Measurements from ENCODE around the gene CTF1. TPM values are rescaled to one million over a fixed set of nuclear protein-coding genes. Genes with fewer than 3 reads are reported as not detected.

Gene CTF1
- total and polyA plus RNA-seq, 2 donors (not counting 1 experiment from before 2014, with no cell fraction given), result 0.78 to 0.81 TPM

DNA sequence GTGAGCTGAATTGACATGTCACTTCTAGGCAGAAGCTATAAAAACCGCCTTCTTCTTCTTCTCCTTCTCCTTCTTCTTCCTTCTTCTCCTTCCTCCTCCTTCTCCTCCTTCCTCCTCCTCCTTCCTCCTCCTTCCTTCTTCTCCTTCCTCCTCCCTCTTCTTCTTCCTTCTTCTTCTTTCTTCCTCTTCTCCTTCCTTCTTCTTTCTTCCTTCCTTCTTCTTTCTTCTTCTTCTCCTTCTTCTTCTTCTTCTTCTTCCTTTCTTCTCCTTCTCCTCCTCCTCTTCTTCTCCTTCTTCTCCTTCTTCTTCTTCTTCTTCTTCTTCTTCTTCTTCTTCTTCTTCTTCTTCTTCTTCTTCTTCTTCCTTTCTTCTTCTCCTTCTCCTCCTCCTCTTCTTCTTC lies 22.2 kb downstream of the CTF1 start:
- H3K79me2 ChIP-seq (ENCODE audit: control insufficient read depth, insufficient read depth, low read length), result no peaks in the 10 kb centered on the region
- no peaks in the 10 kb centered on the region for H3K27me3 ChIP-seq (replicated peaks in 1 of 4; ENCODE audit: control extremely low read depth in 1 of 4, control insufficient read depth in 3 of 4, insufficient read depth in 4 of 4, low read length in 3 of 4)
- no peaks in the 10 kb centered on the region for H4K20me1 ChIP-seq (ENCODE audit: control insufficient read depth, insufficient read depth, low read length, poor library complexity, severe bottlenecking)
- ATAC-seq (ENCODE audit: low read depth) (no peak), DNase-seq (no peak)
- Mint-ChIP-seq H3K27me3 (no peaks in the 10 kb centered on the region), H3K4me3 (no peak overlapping the region), H3K27ac (no peak overlapping the region), H3K9me3 (ENCODE audit: insufficient read depth) (no peaks in the 10 kb centered on the region), H3K4me1 (peaks cover 11% of the 10 kb centered on the region)
- 63% methylated on average over 1 of the region's 1 CpG for WGBS (ENCODE audit: insufficient coverage)
- H3K9me3 ChIP-seq (ENCODE audit: control extremely low read depth in 1 of 3, control insufficient read depth in 2 of 3, insufficient read depth in 1 of 3, low read length in 2 of 3), result no peaks in the 10 kb centered on the region
- peaks cover 0 to 12% of the 10 kb centered on the region in 2 donors for H3K4me1 ChIP-seq (ENCODE audit: control insufficient read depth in 2 of 2, insufficient read depth in 2 of 2, low read length in 2 of 2)
- intact Hi-C loops (cut with micrococcal nuclease), result no loop called here
- H3K9ac ChIP-seq (ENCODE audit: low read length), result no peak overlapping the region
- H3K4me3 ChIP-seq (ENCODE audit: control extremely low read depth in 1 of 5, extremely low read depth in 1 of 5, insufficient read depth in 1 of 5, low read depth in 2 of 5, low read length in 4 of 5), result no peak overlapping the region
- ChIA-PET POLR2A (no interaction called here), CTCF (interaction anchor here (1.0 to 5.2 kb wide), 4 partner anchors 17 to 73 kb away, joined by 3 to 58 read pairs (median 14); no protein-coding TSS in a partner anchor)
- H2AFZ ChIP-seq (ENCODE audit: insufficient read depth, low read depth, low read length, poor library complexity, severe bottlenecking), result no peak overlapping the region
- H3K36me3 ChIP-seq (replicated peaks in 1 of 2; ENCODE audit: control extremely low read depth in 1 of 2, control insufficient read depth in 1 of 2, extremely low read depth in 1 of 2, insufficient read depth in 2 of 2, low read length in 1 of 2), result no peaks in the 10 kb centered on the region
- TF ChIP-seq EZH2 (IDR thresholded peaks at IDR 0.05; ENCODE audit: borderline replicate concordance, insufficient read depth, low read depth, low read length, poor library complexity, severe bottlenecking), result no peak
- TF ChIP-seq CTCF (IDR thresholded peaks at IDR 0.05), result no peak
- no peak overlapping the region for H3K4me2 ChIP-seq (replicated peaks; ENCODE audit: low read depth, low read length, poor library complexity, severe bottlenecking)
- H3K27ac ChIP-seq (ENCODE audit: low read length in 2 of 2), result no peak overlapping the region

- H3K27me3 ChIP-seq (replicated peaks in 1 of 4; ENCODE audit: control extremely low read depth in 1 of 4, control insufficient read depth in 3 of 4, insufficient read depth in 4 of 4, low read length in 3 of 4), result no peaks in the 10 kb centered on the region
- H4K20me1 ChIP-seq (ENCODE audit: control insufficient read depth, insufficient read depth, low read length, poor library complexity, severe bottlenecking), result no peaks in the 10 kb centered on the region
- POLR2A ChIA-PET, result no interaction called here
- no peak overlapping the region for H3K27ac ChIP-seq (ENCODE audit: low read length in 2 of 2)
- H2AFZ ChIP-seq (ENCODE audit: insufficient read depth, low read depth, low read length, poor library complexity, severe bottlenecking), result no peak overlapping the region
- H3K4me1 ChIP-seq (ENCODE audit: control insufficient read depth in 2 of 2, insufficient read depth in 2 of 2, low read length in 2 of 2), result peaks cover 0 to 21% of the 10 kb centered on the region in 2 donors
- no peaks in the 10 kb centered on the region for H3K79me2 ChIP-seq (ENCODE audit: control insufficient read depth, insufficient read depth, low read length)
- H3K9me3 ChIP-seq (ENCODE audit: control extremely low read depth in 1 of 3, control insufficient read depth in 2 of 3, insufficient read depth in 1 of 3, low read length in 2 of 3), result no peaks in the 10 kb centered on the region
- Mint-ChIP-seq H3K4me3 (peak overlapping the region; percentile 54), H3K9me3 (ENCODE audit: insufficient read depth) (no peaks in the 10 kb centered on the region), H3K27me3 (no peaks in the 10 kb centered on the region), H3K27ac (peak overlapping the region; percentile 26), H3K4me1 (peaks cover 16% of the 10 kb centered on the region)
- TF ChIP-seq CTCF (IDR thresholded peaks at IDR 0.05) (no peak), EZH2 (IDR thresholded peaks at IDR 0.05; ENCODE audit: borderline replicate concordance, insufficient read depth, low read depth, low read length, poor library complexity, severe bottlenecking) (no peak)
- no peak overlapping the region for H3K9ac ChIP-seq (ENCODE audit: low read length)
- ATAC-seq (ENCODE audit: low read depth), result no peak
- no peak overlapping the region for H3K4me3 ChIP-seq (ENCODE audit: control extremely low read depth in 1 of 5, extremely low read depth in 1 of 5, insufficient read depth in 1 of 5, low read depth in 2 of 5, low read length in 4 of 5)
- no peak for DNase-seq
- H3K4me2 ChIP-seq (replicated peaks; ENCODE audit: low read depth, low read length, poor library complexity, severe bottlenecking), result no peak overlapping the region
- 33% methylated on average over 1 of the region's 2 CpGs for WGBS (ENCODE audit: insufficient coverage)
- intact Hi-C loops (cut with micrococcal nuclease), result no loop called here
- CTCF ChIA-PET, result interaction anchor here (3.8 to 5.2 kb wide), 2 partner anchors 19 to 76 kb away, joined by 26 to 58 read pairs; no protein-coding TSS in a partner anchor
- no peaks in the 10 kb centered on the region for H3K36me3 ChIP-seq (replicated peaks in 1 of 2; ENCODE audit: control extremely low read depth in 1 of 2, control insufficient read depth in 1 of 2, extremely low read depth in 1 of 2, insufficient read depth in 2 of 2, low read length in 1 of 2)
These were observed 24.5 kb downstream of the CTF1 start for GRCh38 chr16:30920891-30921290.
